ENCODE data around the gene RPL9.
"Not testable (repeated sequence)": the region's sequence is repeated elsewhere in the genome, so short reads cannot be mapped to it uniquely, and the experiment has no call there.

GRCh38 chr4:39425297-39425696 is 33.4 kb downstream of the RPL9 start:
- TF ChIP-seq ZNF274 (IDR thresholded peaks at IDR 0.05; ENCODE audit: borderline replicate concordance, extremely low read depth, low read length); CREB1 (IDR thresholded peaks at IDR 0.05); MAFK (IDR thresholded peaks at IDR 0.05; ENCODE audit: low read depth, low read length); EZH2 (IDR thresholded peaks at IDR 0.05; ENCODE audit: low read depth, low read length, severe bottlenecking); MAX (IDR thresholded peaks at IDR 0.05); FOSL1 (IDR thresholded peaks at IDR 0.05; ENCODE audit: insufficient read depth, low read depth, low read length); GTF2F1 (IDR thresholded peaks at IDR 0.05; ENCODE audit: borderline replicate concordance, low read depth, low read length); CTCF (IDR thresholded peaks at IDR 0.05; ENCODE audit: control extremely low read depth in 1 of 3, insufficient read depth in 1 of 3, low read depth in 1 of 3, low read length in 3 of 3); TBP (IDR thresholded peaks at IDR 0.05; ENCODE audit: low read depth, low read length); ATF3 (IDR thresholded peaks at IDR 0.05; ENCODE audit: insufficient read depth, low read depth, low read length); JUN (IDR thresholded peaks at IDR 0.05; ENCODE audit: low read depth, low read length); TCF12 (IDR thresholded peaks at IDR 0.05; ENCODE audit: low read depth, low read length); EP300 (IDR thresholded peaks at IDR 0.05; ENCODE audit: borderline replicate concordance in 1 of 2, low read depth in 2 of 2, low read length in 2 of 2): not testable (repeated sequence)

Measured in H1 (cell line).